HepG2 (cell line): ENCODE measurements around the gene IL11RA. TPM values are rescaled to one million over a fixed set of nuclear protein-coding genes. Genes with fewer than 3 reads are reported as not detected.

Experiments
- ARID2 ChIP-seq: sonication (generic); formaldehyde crosslinking; IDR thresholded peaks from 2 replicates; pipeline ENCODE4 v1.8.1; 2022; ENCODE audit warnings: mild to moderate bottlenecking, missing genetic modification reagents, borderline replicate concordance
- ATRX ChIP-seq: sonication (generic); formaldehyde crosslinking; IDR thresholded peaks from 2 replicates; pipeline ENCODE4 v1.4.0; 2020; ENCODE audit warnings: missing genetic modification reagents, borderline replicate concordance
- CHD2 ChIP-seq: IDR thresholded peaks from 2 replicates; pipeline ENCODE4 v1.6.1; 2011; ENCODE audit warnings: low read depth, low read length, improper control_type of control experiment
- ELF1 ChIP-seq: sonication (generic); formaldehyde crosslinking; IDR thresholded peaks from 2 replicates; pipeline ENCODE4 v1.4.0; 2020; ENCODE audit warnings: missing genetic modification reagents
- ERF ChIP-seq: IDR thresholded peaks from 2 replicates; pipeline ENCODE4 v1.6.1; 2018; ENCODE audit warnings: missing biosample characterization, missing genetic modification reagents
- FOXM1 ChIP-seq: sonication (generic); formaldehyde crosslinking; IDR thresholded peaks from 2 replicates; pipeline ENCODE4 v1.5.0; 2020; ENCODE audit warnings: missing genetic modification reagents
- HNRNPL ChIP-seq: fragments of 200-400 bp; formaldehyde crosslinking; IDR thresholded peaks from 2 replicates; pipeline ENCODE4 v1.6.1; 2017; ENCODE audit warnings: mild to moderate bottlenecking, low read depth, low read length
- IRX3 ChIP-seq: sonication (generic); formaldehyde crosslinking; IDR thresholded peaks from 2 replicates; pipeline ENCODE4 v1.8.1; 2023; ENCODE audit warnings: mild to moderate bottlenecking, low read depth, missing genetic modification reagents, borderline replicate concordance
- NFAT5 ChIP-seq: sonication (generic); formaldehyde crosslinking; IDR thresholded peaks from 2 replicates; pipeline ENCODE4 v1.4.0; 2020; ENCODE audit warnings: missing genetic modification reagents
- RNF219 ChIP-seq: sonication (generic); formaldehyde crosslinking; IDR thresholded peaks from 2 replicates; pipeline ENCODE4 v1.5.0; 2020; ENCODE audit warnings: mild to moderate bottlenecking, missing genetic modification reagents
- SALL1 ChIP-seq: sonication (generic); formaldehyde crosslinking; IDR thresholded peaks from 2 replicates; pipeline ENCODE4 v1.8.0; 2022; ENCODE audit warnings: mild to moderate bottlenecking, missing genetic modification reagents
- SIN3A ChIP-seq: IDR thresholded peaks from 2 replicates; pipeline ENCODE4 v1.6.1; 2011; ENCODE audit warnings: low read depth, mild to moderate bottlenecking, control low read depth, low read length, borderline replicate concordance
- TFDP2 ChIP-seq: sonication (generic); formaldehyde crosslinking; IDR thresholded peaks from 2 replicates; pipeline ENCODE4 v1.4.0; 2020; ENCODE audit warnings: missing genetic modification reagents
- THAP11 ChIP-seq: IDR thresholded peaks from 2 replicates; pipeline ENCODE4 v1.6.1; 2016; ENCODE audit warnings: missing biosample characterization, missing genetic modification reagents
- YEATS4 ChIP-seq: sonication (generic); formaldehyde crosslinking; IDR thresholded peaks from 2 replicates; pipeline ENCODE4 v1.4.0; 2020; ENCODE audit warnings: missing genetic modification reagents, borderline replicate concordance
- ZBTB21 ChIP-seq: sonication (generic); formaldehyde crosslinking; IDR thresholded peaks from 2 replicates; pipeline ENCODE4 v1.4.0; 2020; ENCODE audit warnings: missing genetic modification reagents
- ZFP36 ChIP-seq: fragments of 150-350 bp; IDR thresholded peaks from 2 replicates; pipeline ENCODE4 v1.6.1; 2018; ENCODE audit warnings: borderline replicate concordance, low read length, low read depth; ENCODE audit not compliant: partially characterized antibody
- ZNF24 ChIP-seq: fragments of 450-650 bp; IDR thresholded peaks from 2 replicates; pipeline ENCODE4 v1.6.1; 2017; ENCODE audit warnings: antibody characterized with exemption, mild to moderate bottlenecking
- ZNF670 ChIP-seq: sonication (generic); formaldehyde crosslinking; IDR thresholded peaks from 2 replicates; pipeline ENCODE4 v1.8.0; 2022; ENCODE audit warnings: mild to moderate bottlenecking, missing genetic modification reagents, borderline replicate concordance
- ZNF672 ChIP-seq: sonication (generic); formaldehyde crosslinking; IDR thresholded peaks from 2 replicates; pipeline ENCODE4 v1.8.1; 2022; ENCODE audit warnings: missing genetic modification reagents
- ZNF737 ChIP-seq: sonication (generic); formaldehyde crosslinking; IDR thresholded peaks from 2 replicates; pipeline ENCODE4 v1.5.0; 2020; ENCODE audit warnings: missing genetic modification reagents, mild to moderate bottlenecking, borderline replicate concordance
- ZNF740 ChIP-seq: sonication (generic); formaldehyde crosslinking; IDR thresholded peaks from 2 replicates; pipeline ENCODE4 v1.4.0; 2020; ENCODE audit warnings: missing genetic modification reagents
- polyA plus RNA-seq, 8 experiments: library from polyadenylated mRNA; depleted of rRNA in 3 of 8; stranded (reverse) in 7 of 8; unstranded in 1 of 8; fragments of >200 nt; fragmentation: Illumina TruSeq in 4 of 8; extraction: Trizol in 4 of 8; gene quantifications; 2 replicates each; pipeline versions ENCODE4 v1.2.1 to v1.2.3, GENCODE V29; 2011 to 2016; ENCODE audit warnings: low read depth in 4 of 8, missing spikeins in 1 of 8, mixed read lengths in 1 of 8; ENCODE audit not compliant: insufficient read depth in 1 of 8
- total RNA-seq, 5 experiments: library from RNA; depleted of rRNA; stranded (reverse); fragments of >200 nt; fragmentation: Illumina TruSeq; extraction: Trizol; gene quantifications; 2 replicates each; pipeline ENCODE4 v1.2.3, GENCODE V29; 2016; ENCODE audit warnings: low read depth in 1 of 5

IL11RA gene
- total and polyA plus RNA-seq, 2 of the 13 experiments (the other 11 are each of a cell fraction or from before 2014, with no cell fraction given), result 2.0 to 4.2 TPM

GRCh38 chr9:34637356-34638137 lies 14.4 kb upstream of the IL11RA start, which contains the start of gene SIGMAR1 (continued):
- no peak for TF ChIP-seq RNF219 (CRISPR knock-in tag)
- peak; percentile 65 for TF ChIP-seq SALL1 (CRISPR knock-in tag)
- TF ChIP-seq ELF1, result peak; percentile 84
- no peak; the same call in 1 of the 2 replicates for TF ChIP-seq NFAT5
- TF ChIP-seq ZNF737 (CRISPR knock-in tag), result no peak
- 0 out of 2 replicates have a peak, but pooled peaks have one; percentile 48 for TF ChIP-seq ARID2 (CRISPR knock-in tag)
- TF ChIP-seq SIN3A, result peak; percentile 73; the same call in 1 of the 2 replicates
- no peak for TF ChIP-seq ZFP36
- TF ChIP-seq TFDP2 (CRISPR knock-in tag), result peak; percentile 86
- TF ChIP-seq HNRNPL, result no peak; the same call in none of the 2 replicates
- TF ChIP-seq ERF (CRISPR knock-in tag), result peak; percentile 87; the same call in 1 of the 2 replicates
- TF ChIP-seq ZNF740, result no peak
- no peak for TF ChIP-seq ATRX (CRISPR knock-in tag)
- TF ChIP-seq FOXM1 (CRISPR knock-in tag), result no peak
- TF ChIP-seq ZBTB21 (CRISPR knock-in tag), result no peak
- no peak for TF ChIP-seq ZNF24
- no peak for TF ChIP-seq ZNF672 (CRISPR knock-in tag)
- TF ChIP-seq YEATS4 (CRISPR knock-in tag), result peak; percentile 86
- peak; percentile 82 for TF ChIP-seq IRX3
- TF ChIP-seq CHD2, result no peak
- peak; percentile 84; the same call in 1 of the 2 replicates for TF ChIP-seq ZNF670 (CRISPR knock-in tag)
- TF ChIP-seq THAP11, result peak; percentile 83
